Forelimb muscle (tissue), 1 donor: ENCODE data around the gene HES6. TPM values are rescaled to one million over a fixed set of nuclear protein-coding genes. Genes with fewer than 3 reads are reported as not detected.
"Not testable (repeated sequence)": the region's sequence is repeated elsewhere in the genome, so short reads cannot be mapped to it uniquely, and the experiment has no call there.

Experiments used
- DNase-seq: peaks from one replicate; pipeline ENCODE4 v3.0.0-alpha.2; 2013; ENCODE audit warnings: low read depth
- polyA plus RNA-seq: library from polyadenylated mRNA; unstranded; fragments of 120-200 nt; gene quantifications from one replicate; pipeline ENCODE4 v1.2.1, GENCODE V29; 2013; ENCODE audit not compliant: insufficient read length

Gene HES6
- polyA plus RNA-seq, 1 donor: 19.5 TPM

GRCh38 chr2:238273433-238273832, 33.6 kb upstream of the HES6 start:
- DNase-seq: not testable (repeated sequence)

DNA sequence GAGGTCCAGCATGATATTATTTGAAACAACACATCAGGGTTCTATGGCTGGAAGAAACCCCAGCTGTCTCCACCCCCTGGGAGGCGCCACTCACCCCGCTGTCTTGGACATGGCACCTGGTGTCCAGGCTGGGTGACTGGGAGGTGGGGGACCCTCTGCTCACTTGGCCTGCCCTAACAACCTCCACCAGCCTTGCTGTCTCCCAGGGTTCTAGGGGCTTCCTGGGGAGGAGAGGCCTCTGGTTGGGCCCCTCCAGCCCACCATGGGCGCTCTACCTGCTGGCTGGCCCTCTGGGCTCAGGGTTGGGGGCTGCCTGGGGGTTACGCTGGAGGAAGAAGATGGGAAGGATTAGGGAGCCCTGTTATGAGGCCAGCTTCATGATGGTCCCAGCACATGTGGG, 32.3 kb upstream of the HES6 start:
- no peak for DNase-seq

- DNase-seq: not testable (repeated sequence)
These were observed 31.8 kb upstream of the HES6 start for GRCh38 chr2:238271686-238272085.

DNA sequence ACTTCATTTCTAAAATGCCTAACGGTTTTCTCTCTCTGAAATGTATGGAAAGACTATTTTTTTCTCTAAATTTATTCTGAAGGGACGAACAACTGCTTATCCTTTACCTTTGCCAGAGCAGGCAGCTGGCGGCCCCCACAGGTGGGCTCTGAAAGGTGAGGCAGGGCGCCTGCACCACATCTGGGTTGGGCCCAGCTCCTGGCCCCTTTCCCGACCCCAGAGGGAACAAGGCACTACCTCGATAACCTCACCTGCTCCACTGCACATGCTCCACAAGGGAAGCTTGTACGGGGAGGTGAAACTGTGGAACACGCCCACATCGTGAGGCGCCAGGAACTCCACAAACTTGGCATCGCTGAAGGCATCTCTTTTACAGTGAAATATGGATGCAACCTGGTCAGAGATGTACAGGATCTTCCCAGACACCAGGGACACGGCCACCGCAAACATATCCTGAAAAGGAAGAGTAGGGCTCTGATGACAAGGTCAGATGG, 31.3 kb upstream of the HES6 start:
- DNase-seq: no peak

DNA sequence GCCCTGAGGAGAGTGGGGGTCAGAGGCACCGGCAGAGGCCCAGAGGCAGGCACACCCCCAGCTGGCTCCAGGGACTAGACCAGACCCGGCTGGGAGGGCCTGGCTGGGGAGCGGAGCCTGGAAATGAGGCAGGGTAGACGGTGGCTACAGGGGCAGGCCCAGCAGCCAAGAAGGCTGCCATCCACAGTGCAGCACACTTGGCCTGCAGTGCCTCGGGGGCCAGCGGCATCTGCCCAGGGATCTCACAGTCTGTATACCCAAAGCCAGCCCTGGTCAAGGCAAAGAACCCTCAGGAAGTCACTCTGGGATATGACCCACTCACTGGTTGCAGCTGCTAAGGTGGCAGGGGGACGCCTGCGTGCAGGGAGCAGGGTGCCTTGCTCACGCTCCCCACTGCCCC, 30.8 kb upstream of the HES6 start:
- DNase-seq: no peak

DNA sequence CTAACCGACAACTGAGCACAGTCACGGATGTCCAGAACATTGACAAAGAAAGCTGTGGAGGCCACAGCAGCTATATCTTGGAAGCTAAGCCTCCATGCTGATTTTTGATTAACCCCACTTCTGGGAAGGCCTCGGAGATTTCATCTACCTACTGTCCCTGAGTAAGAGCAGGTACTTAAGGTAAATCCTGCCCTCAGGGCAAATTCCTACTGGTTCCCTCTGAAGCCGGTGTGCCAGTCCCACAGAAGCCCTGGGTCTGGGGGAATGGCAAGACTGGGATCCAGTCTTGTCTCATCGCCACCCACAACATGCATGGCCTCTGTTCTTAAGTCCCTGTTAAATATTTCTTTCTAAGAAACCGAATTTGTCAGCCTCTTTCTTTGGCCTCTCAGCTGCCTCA, 29.9 kb upstream of the HES6 start:
- DNase-seq: no peak

DNA sequence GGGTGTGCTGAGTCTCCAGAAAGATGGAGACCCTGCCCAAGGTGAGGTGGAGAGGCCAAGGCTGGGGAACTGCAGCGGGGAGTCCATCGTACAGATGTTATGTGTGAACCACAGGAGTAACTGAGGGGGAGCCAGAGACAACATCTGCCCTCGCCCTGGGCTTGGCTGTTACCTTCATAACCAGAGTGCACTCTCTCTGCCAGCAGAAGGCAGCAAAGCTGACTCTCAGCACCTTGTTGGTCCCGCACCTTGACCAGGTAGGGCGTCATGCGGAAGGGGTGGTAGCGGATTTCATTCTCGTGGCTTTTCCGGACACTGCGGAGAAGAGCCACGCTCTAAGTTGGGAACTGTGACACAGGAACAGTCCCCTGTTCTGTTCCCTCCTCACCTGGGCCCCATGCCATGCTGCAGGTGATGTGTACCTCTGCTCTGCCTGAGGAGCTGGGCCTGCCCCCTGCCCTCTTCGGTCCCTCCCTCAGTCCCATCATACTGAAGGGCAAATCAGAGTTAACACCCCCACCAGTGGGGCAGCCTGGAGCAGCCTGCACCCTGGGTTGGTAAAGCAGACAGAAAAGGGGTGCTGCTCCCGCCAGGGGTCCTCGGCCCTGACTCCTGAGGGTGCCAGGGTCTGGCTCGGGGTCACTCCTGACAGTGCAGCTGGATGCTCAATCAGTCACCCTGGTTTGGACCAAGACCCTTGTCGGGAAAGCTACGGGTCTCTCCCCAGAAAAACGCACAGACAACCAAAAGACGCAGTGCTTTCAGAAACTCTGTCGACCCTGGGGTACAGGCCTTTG, 28.2 kb upstream of the HES6 start:
- no peak for DNase-seq

GRCh38 chr2:238267341-238267710, 27.5 kb upstream of the HES6 start:
- DNase-seq: no peak

DNA sequence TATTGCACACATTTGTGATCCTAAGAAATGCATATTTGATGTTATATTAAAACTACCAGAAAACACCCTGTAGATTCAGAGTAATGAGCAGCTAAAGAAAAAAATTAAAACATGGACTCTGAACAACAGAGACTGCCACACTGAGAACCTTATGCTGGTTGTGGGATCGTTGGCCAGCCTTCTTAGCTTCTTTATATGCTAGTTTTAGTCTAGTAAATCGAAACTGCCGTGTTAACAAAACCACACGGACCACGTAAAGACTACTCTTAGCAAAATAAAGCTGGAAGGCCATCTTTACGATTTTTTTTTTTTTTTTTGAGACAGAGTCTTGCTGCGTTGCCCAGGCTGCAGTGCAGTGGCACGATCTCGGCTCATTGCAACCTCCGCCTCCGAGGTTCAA, 25.8 kb upstream of the HES6 start:
- no peak for DNase-seq

DNA sequence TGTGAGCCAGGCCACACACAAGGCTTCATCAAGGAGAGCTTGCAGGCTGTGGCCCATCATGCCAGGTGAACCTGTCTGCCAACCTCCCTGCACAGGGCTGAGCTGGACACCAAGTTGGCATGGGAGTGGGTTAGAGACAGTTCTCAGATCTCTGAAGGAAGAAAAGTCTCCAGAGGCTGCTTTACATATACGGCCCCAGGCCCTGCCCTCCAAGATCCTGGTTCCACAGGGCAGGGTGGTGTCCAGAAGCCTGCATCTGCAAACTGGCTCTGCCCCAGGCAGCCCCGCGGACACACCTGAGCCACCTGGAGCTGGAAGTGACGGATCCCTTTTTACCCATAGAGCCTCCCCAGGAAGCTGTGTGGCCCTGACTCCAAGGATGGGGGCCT, 24.2 kb upstream of the HES6 start:
- no peak for DNase-seq

- peak; percentile 77 for DNase-seq
These were observed 23.6 kb upstream of the HES6 start for GRCh38 chr2:238263204-238264071.

DNA sequence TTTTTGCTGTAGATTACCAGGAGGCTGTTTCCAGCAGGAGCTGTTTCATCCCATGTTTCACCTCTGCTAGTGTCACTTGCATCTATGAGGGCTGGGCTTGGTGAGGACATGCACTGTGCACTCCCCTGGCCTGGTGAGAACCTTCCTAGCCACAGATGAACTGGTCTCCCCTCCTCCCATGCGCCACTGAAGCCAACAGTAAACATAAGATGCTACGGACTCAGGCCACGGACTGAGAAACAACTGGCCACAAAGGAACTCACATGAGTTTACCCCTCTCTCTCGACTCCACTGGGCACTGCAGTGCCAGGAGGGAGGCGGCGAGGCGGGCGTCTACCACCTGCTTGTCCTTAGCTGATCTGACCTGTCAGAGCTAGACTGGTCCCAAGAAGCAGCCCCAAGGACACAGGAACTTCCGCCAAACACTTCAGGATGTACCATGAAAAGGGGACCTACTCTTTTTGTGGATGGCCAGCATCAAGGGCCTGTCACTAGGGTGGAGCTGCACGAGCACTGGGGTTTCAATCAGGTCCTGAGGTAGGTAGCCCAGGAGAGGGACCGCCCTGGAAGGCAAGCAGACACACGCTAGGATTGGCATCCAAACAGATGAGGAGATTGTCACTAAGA, 22.8 kb upstream of the HES6 start:
- DNase-seq: no peak

GRCh38 chr2:238261718-238262375, 22.0 kb upstream of the HES6 start:
- DNase-seq: no peak

DNA sequence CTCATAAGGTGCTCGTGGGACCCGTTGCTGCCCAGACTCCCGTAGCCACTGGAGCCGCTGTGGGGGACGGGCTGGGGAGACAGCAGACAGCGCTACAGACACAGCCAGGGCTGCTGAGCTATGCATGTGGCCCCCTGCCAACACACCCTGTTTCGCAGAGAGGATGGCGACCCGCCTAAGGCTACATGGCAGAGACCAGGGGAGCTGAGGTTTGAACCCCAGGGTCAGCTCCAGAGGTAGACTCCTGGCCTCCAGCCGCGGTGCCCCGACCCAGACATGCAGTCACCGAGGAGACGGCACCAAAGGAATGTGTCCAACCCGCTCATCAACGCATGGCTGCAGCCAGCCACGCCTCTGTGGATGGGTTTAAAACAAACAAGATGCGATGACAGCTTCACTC, 21.0 kb upstream of the HES6 start:
- no peak for DNase-seq

- DNase-seq: no peak
These were observed 19.5 kb upstream of the HES6 start for GRCh38 chr2:238259061-238260020.

- DNase-seq: no peak
These were observed 18.2 kb upstream of the HES6 start for GRCh38 chr2:238257786-238258700.

DNA sequence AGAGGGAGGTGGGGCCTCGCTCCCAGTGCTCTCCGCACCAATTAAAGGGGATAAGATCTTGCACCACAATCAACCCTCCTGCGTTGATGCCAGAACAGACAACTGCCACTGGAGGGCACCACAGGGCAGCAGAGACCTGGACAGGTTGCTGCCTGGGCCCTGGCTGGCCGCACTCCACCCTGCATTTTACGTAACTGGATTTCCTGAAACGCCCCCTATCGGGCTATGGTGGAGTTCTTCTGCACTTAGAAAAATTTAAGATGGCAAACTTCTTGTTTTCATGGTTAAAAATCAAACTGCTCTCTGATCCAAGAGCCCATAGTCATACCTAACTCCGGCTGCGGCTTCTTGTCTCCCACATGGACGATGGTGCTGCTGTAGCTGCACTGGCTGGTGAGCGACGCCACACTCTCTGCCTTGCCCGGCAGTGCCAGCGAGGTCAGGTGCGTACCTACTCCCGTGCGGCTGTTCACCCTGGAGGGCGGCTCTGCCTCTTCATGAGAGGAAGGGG, 16.8 kb upstream of the HES6 start:
- DNase-seq: no peak

GRCh38 chr2:238256111-238256510, 16.3 kb upstream of the HES6 start:
- no peak for DNase-seq

- DNase-seq: no peak
These were observed 15.8 kb upstream of the HES6 start for GRCh38 chr2:238255636-238256035.
